WTC11 (cell line): ENCODE results near the gene AK9. TPM values are rescaled to one million over a fixed set of nuclear protein-coding genes. Genes with fewer than 3 reads are reported as not detected.

Source experiments
- ATAC-seq: fragments of 200-7000 bp; cut with Tn5 transposase; 2 replicates; pipeline ENCODE4 v1.10.0; 2021; ENCODE audit warnings: mild to moderate bottlenecking, moderate library complexity
- CTCF ChIA-PET: fragments of 300-600 bp; sonication (Branson Sonifier 250); formaldehyde crosslinking; loops from one replicate; lab custom pipeline; 2021; ENCODE audit warnings: antibody characterized with exemption; lab: Charles Lee
- POLR2A ChIA-PET: fragments of 350-600 bp; sonication (Branson Sonifier 250); formaldehyde crosslinking; loops from one replicate; lab custom pipeline; 2021; ENCODE audit warnings: antibody characterized with exemption; lab: Charles Lee
- DNase-seq: peaks from one replicate; pipeline ENCODE4 v3.0.0; 2021; ENCODE audit warnings: low spot score
- H3K27ac Mint-ChIP-seq: 2 replicates; pipeline ENCODE4 v1.8.0; 2021; ENCODE audit warnings: mixed read lengths
- H3K27me3 Mint-ChIP-seq: 2 replicates; pipeline ENCODE4 v1.8.0; 2021; ENCODE audit warnings: low read depth, mild to moderate bottlenecking, moderate library complexity, mixed read lengths
- H3K36me3 Mint-ChIP-seq: 2 replicates; pipeline ENCODE4 v1.8.0; 2021; ENCODE audit warnings: mixed read lengths
- H3K4me1 Mint-ChIP-seq: 2 replicates; pipeline ENCODE4 v1.8.0; 2022; ENCODE audit warnings: mixed read lengths
- H3K4me3 Mint-ChIP-seq: 2 replicates; pipeline ENCODE4 v1.8.0; 2021; ENCODE audit warnings: mild to moderate bottlenecking, moderate library complexity, mixed read lengths
- H3K9me3 Mint-ChIP-seq: 2 replicates; pipeline ENCODE4 v1.8.0; 2021; ENCODE audit warnings: mixed read lengths
- ATF1 ChIP-seq: sonication (generic); formaldehyde crosslinking; IDR thresholded peaks from 2 replicates; pipeline ENCODE4 v1.8.1; 2023; ENCODE audit warnings: mild to moderate bottlenecking, moderate library complexity, missing genetic modification reagents
- CREB1 ChIP-seq: sonication (generic); formaldehyde crosslinking; IDR thresholded peaks from 2 replicates; pipeline ENCODE4 v1.8.0; 2023; ENCODE audit warnings: mild to moderate bottlenecking, missing genetic modification reagents
- ELF4 ChIP-seq: sonication (generic); formaldehyde crosslinking; IDR thresholded peaks from 2 replicates; pipeline ENCODE4 v1.8.1; 2022; ENCODE audit warnings: low read depth, mild to moderate bottlenecking, moderate library complexity, missing genetic modification reagents
- ERG ChIP-seq: fragments of 250-450 bp; sonication (Bioruptor Pico); IDR thresholded peaks from 2 replicates; pipeline ENCODE4 v1.8.0; 2021; ENCODE audit warnings: mild to moderate bottlenecking
- GTF2I ChIP-seq: fragments of 250-450 bp; sonication (Bioruptor Pico); conservative IDR thresholded peaks from 2 replicates; pipeline ENCODE4 v1.4.0; 2021; ENCODE audit warnings: mild to moderate bottlenecking
- JUN ChIP-seq: sonication (generic); formaldehyde crosslinking; IDR thresholded peaks from 2 replicates; pipeline ENCODE4 v1.8.0; 2023; ENCODE audit warnings: mild to moderate bottlenecking, missing genetic modification reagents
- MLX ChIP-seq: sonication (generic); formaldehyde crosslinking; IDR thresholded peaks from 2 replicates; pipeline ENCODE4 v1.8.1; 2023; ENCODE audit warnings: mild to moderate bottlenecking, missing genetic modification reagents, moderate library complexity
- MYBL2 ChIP-seq: sonication (generic); formaldehyde crosslinking; IDR thresholded peaks from 2 replicates; pipeline ENCODE4 v1.8.1; 2023; ENCODE audit warnings: mild to moderate bottlenecking, moderate library complexity, missing genetic modification reagents
- SMAD3 ChIP-seq: sonication (generic); formaldehyde crosslinking; IDR thresholded peaks from 2 replicates; pipeline ENCODE4 v1.8.0; 2022; ENCODE audit warnings: missing genetic modification reagents, mild to moderate bottlenecking, borderline replicate concordance
- SMAD4 ChIP-seq: sonication (generic); formaldehyde crosslinking; IDR thresholded peaks from 2 replicates; pipeline ENCODE4 v1.8.0; 2022; ENCODE audit warnings: mild to moderate bottlenecking, missing genetic modification reagents
- TEAD1 ChIP-seq: sonication (generic); formaldehyde crosslinking; IDR thresholded peaks from 2 replicates; pipeline ENCODE4 v1.8.0; 2022; ENCODE audit warnings: mild to moderate bottlenecking, missing genetic modification reagents
- ZBTB21 ChIP-seq: sonication (generic); formaldehyde crosslinking; IDR thresholded peaks from 2 replicates; pipeline ENCODE4 v1.8.1; 2023; ENCODE audit warnings: mild to moderate bottlenecking, missing genetic modification reagents, borderline replicate concordance
- ZBTB43 ChIP-seq: sonication (generic); formaldehyde crosslinking; IDR thresholded peaks from 2 replicates; pipeline ENCODE4 v1.8.1; 2023; ENCODE audit warnings: mild to moderate bottlenecking, missing genetic modification reagents
- ZNF219 ChIP-seq: sonication (generic); formaldehyde crosslinking; IDR thresholded peaks from 2 replicates; pipeline ENCODE4 v1.8.0; 2023; ENCODE audit warnings: missing genetic modification reagents, mild to moderate bottlenecking, borderline replicate concordance
- ZNF232 ChIP-seq: sonication (generic); formaldehyde crosslinking; IDR thresholded peaks from 2 replicates; pipeline ENCODE4 v1.8.0; 2022; ENCODE audit warnings: mild to moderate bottlenecking, missing genetic modification reagents
- ZNF281 ChIP-seq: sonication (generic); formaldehyde crosslinking; IDR thresholded peaks from 2 replicates; pipeline ENCODE4 v1.8.0; 2023; ENCODE audit warnings: mild to moderate bottlenecking, missing genetic modification reagents
- ZNF416 ChIP-seq: fragments of 250-450 bp; sonication (Bioruptor Pico); IDR thresholded peaks from 2 replicates; pipeline ENCODE4 v1.9.0; 2021; ENCODE audit warnings: mild to moderate bottlenecking, inconsistent platforms
- ZNF423 ChIP-seq: fragments of 250-450 bp; sonication (Bioruptor Pico); IDR thresholded peaks from 2 replicates; pipeline ENCODE4 v2.1.2; 2022; ENCODE audit warnings: mild to moderate bottlenecking, moderate library complexity
- total RNA-seq: library from RNA; stranded (reverse); gene quantifications from 3 replicates; pipeline ENCODE4 v1.2.3, GENCODE V29; 2021

AK9 gene
- total RNA-seq, 1 experiment from 2014 or later, result 3.7 TPM

GRCh38 chr6:109717971-109718370 is 27.0 kb upstream of the AK9 start:
- TF ChIP-seq MLX (CRISPR knock-in tag) (no peak), SMAD4 (CRISPR knock-in tag) (no peak)
- Mint-ChIP-seq H3K4me3 (no peak overlapping the region), H3K4me1 (peaks cover 7% of the 10 kb centered on the region), H3K36me3 (peaks cover 8% of the 10 kb centered on the region), H3K27ac (no peak overlapping the region), H3K27me3 (no peaks in the 10 kb centered on the region), H3K9me3 (no peaks in the 10 kb centered on the region)
- DNase-seq (no peak), ATAC-seq (no peak)
- ChIA-PET CTCF (interaction anchor here (1.4 kb wide), 1 partner anchor 65 kb away, joined by 4 read pairs; no protein-coding TSS in a partner anchor), POLR2A (no interaction called here)

DNA sequence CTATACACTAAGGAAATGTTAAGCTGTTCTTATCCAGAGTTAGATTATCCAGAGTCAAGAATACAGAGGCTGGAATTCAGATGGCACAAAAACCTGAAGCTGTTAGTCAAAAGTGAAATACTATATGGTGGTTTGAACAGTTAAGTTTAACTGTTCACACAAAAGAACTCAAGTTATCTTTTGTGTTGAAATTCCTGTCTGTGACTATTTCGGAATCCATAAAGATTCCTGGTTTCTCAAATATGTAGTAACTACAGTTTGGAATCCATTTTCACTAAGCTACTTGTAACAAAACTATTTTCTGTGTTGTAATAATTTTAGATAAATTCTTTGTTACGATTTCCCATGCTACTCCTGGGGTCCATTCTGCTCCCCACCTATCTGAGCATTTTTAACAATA is 24.6 kb upstream of the AK9 start:
- ATAC-seq (no peak), DNase-seq (no peak)
- H3K9me3 Mint-ChIP-seq, result peaks cover 7% of the 10 kb centered on the region; the same call in 1 of the 2 replicates
- no peak overlapping the region for H3K4me3 Mint-ChIP-seq
- POLR2A ChIA-PET, result no interaction called here
- TF ChIP-seq ZNF232 (CRISPR knock-in tag) (no peak), ELF4 (CRISPR knock-in tag) (no peak), MLX (CRISPR knock-in tag) (no peak), MYBL2 (CRISPR knock-in tag) (no peak), JUN (no peak), ZNF423 (no peak), SMAD3 (CRISPR knock-in tag) (no peak)
- H3K27me3 Mint-ChIP-seq, result no peaks in the 10 kb centered on the region
- H3K36me3 Mint-ChIP-seq, result peaks cover 8% of the 10 kb centered on the region
- CTCF ChIA-PET, result interaction anchor here (2.4 to 6.1 kb wide), 2 partner anchors 68 to 324 kb away, joined by 8 to 40 read pairs; no protein-coding TSS in a partner anchor
- H3K27ac Mint-ChIP-seq, result no peak overlapping the region
- H3K4me1 Mint-ChIP-seq, result peaks cover 7% of the 10 kb centered on the region

DNA sequence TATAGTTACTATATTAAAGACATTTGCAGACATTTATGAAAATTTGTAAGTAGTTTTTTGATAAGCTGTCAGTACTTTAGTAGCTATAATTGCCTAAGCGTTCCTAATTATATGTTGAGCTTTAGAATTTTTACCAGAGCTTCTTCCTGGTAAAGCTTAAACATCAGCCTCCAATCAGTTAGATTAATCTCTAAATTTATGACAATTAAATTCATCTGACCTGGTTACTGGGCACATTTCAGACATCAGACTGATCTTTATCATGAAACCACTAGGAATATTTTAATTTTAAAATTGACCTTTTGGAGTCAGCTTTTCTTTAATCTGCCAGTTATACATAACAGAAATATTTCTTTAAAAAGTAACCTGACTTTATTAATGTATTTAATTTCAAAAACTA is 23.6 kb upstream of the AK9 start:
- Mint-ChIP-seq H3K36me3 (peaks cover 8% of the 10 kb centered on the region), H3K9me3 (peaks cover 17% of the 10 kb centered on the region; the same call in 1 of the 2 replicates), H3K4me3 (no peak overlapping the region), H3K27ac (no peak overlapping the region), H3K27me3 (no peaks in the 10 kb centered on the region), H3K4me1 (peaks cover under 1% of the 10 kb centered on the region; the same call in 1 of the 2 replicates)
- ChIA-PET POLR2A (no interaction called here), CTCF (interaction anchor here (1.1 to 6.1 kb wide), 4 partner anchors 9 to 325 kb away, joined by 3 to 40 read pairs (median 8); no protein-coding TSS in a partner anchor)
- ATAC-seq (no peak), DNase-seq (no peak)
- no peak for TF ChIP-seq ATF1
- no peak for TF ChIP-seq ERG (CRISPR knock-in tag)
- TF ChIP-seq ZNF281 (CRISPR knock-in tag), result no peak
- no peak for TF ChIP-seq ZNF219

GRCh38 chr6:109714166-109714565 is 23.2 kb upstream of the AK9 start:
- H3K4me1 Mint-ChIP-seq, result no peaks in the 10 kb centered on the region
- peaks cover 3% of the 10 kb centered on the region for H3K36me3 Mint-ChIP-seq
- ChIA-PET CTCF (interaction anchor here (1.1 to 6.1 kb wide), 4 partner anchors 9 to 325 kb away, joined by 3 to 40 read pairs (median 8); no protein-coding TSS in a partner anchor), POLR2A (interaction anchor here (0.6 kb wide), 1 partner anchor 490 kb away, joined by 5 read pairs; no protein-coding TSS in a partner anchor)
- no peak overlapping the region for H3K27ac Mint-ChIP-seq
- no peak for ATAC-seq
- H3K27me3 Mint-ChIP-seq, result no peaks in the 10 kb centered on the region
- peaks cover 19% of the 10 kb centered on the region; the same call in 1 of the 2 replicates for H3K9me3 Mint-ChIP-seq
- no peak for TF ChIP-seq SMAD3 (CRISPR knock-in tag)
- TF ChIP-seq ZBTB21 (CRISPR knock-in tag), result no peak
- TF ChIP-seq GTF2I (CRISPR knock-in tag), result no peak
- TF ChIP-seq CREB1 (CRISPR knock-in tag), result no peak
- TF ChIP-seq ZNF281 (CRISPR knock-in tag), result no peak
- TF ChIP-seq ATF1, result no peak
- no peak for TF ChIP-seq TEAD1 (CRISPR knock-in tag)
- no peak for TF ChIP-seq ZBTB43 (CRISPR knock-in tag)
- no peak for TF ChIP-seq ZNF416 (CRISPR knock-in tag)
- no peak for DNase-seq
- no peak overlapping the region for H3K4me3 Mint-ChIP-seq
